IMR-90 (cell line): ENCODE data around the gene GRAMD2A. TPM values are rescaled to one million over a fixed set of nuclear protein-coding genes. Genes with fewer than 3 reads are reported as not detected.

Source experiments
- ATAC-seq: fragments of 200-7000 bp; cut with Tn5 transposase; 2 replicates; pipeline ENCODE4 v1.9.1; 2020; ENCODE audit warnings: low read depth, mild to moderate bottlenecking, moderate library complexity
- BruUV-seq: library from RNA; stranded (reverse); fragments of 400-500 nt; replicated peaks from 2 replicates; lab custom pipeline; 2021; lab: Mats Ljungman, UMichigan
- CTCF ChIA-PET: fragments of 300-600 bp; formaldehyde crosslinking; extraction: SDS; loops from one replicate; lab custom pipeline; 2021; ENCODE audit warnings: antibody characterized with exemption; lab: Yijun Ruan, JAX
- POLR2A ChIA-PET: fragments of 300-600 bp; sonication (Branson Sonifier 250); formaldehyde crosslinking; loops from one replicate; lab custom pipeline; 2022; ENCODE audit warnings: antibody characterized with exemption; ENCODE audit not compliant: unreplicated experiment; lab: Charles Lee
- DNase-seq: peaks from one replicate; pipeline ENCODE4 v3.0.0; 2013
- H2AFZ ChIP-seq: replicated peaks from 2 replicates; pipeline ENCODE3; 2013; ENCODE audit warnings: low read length, mild to moderate bottlenecking; ENCODE audit not compliant: poor library complexity
- H2AK5ac ChIP-seq: 2 replicates; pipeline ENCODE4 v1.6.1; 2013; ENCODE audit warnings: low read depth, low read length, inconsistent platforms
- H2AK9ac ChIP-seq: replicated peaks from 2 replicates; pipeline ENCODE3; 2013; ENCODE audit warnings: mild to moderate bottlenecking, low read depth, low read length, moderate library complexity; ENCODE audit not compliant: poor library complexity
- H2BK120ac ChIP-seq: 2 replicates; pipeline ENCODE4 v1.6.1; 2013; ENCODE audit warnings: low read depth, low read length, inconsistent platforms
- H2BK15ac ChIP-seq: 3 replicates; pipeline ENCODE4 v1.6.1; 2013; ENCODE audit warnings: low read depth, low read length, inconsistent platforms
- H2BK20ac ChIP-seq: 2 replicates; pipeline ENCODE4 v1.6.1; 2013; ENCODE audit warnings: low read depth, mild to moderate bottlenecking, inconsistent platforms, low read length, moderate library complexity
- H2BK5ac ChIP-seq: 2 replicates; pipeline ENCODE4 v1.6.1; 2013; ENCODE audit warnings: mild to moderate bottlenecking, low read depth, low read length, inconsistent platforms; ENCODE audit not compliant: poor library complexity, severe bottlenecking
- H3K14ac ChIP-seq: replicated peaks from 2 replicates; pipeline ENCODE4 v1.6.1; 2013; ENCODE audit warnings: low read depth, low read length, inconsistent platforms
- H3K18ac ChIP-seq: 2 replicates; pipeline ENCODE4 v1.6.1; 2013; ENCODE audit warnings: low read depth, low read length, control low read depth
- H3K23ac ChIP-seq: 2 replicates; pipeline ENCODE4 v1.6.1; 2013; ENCODE audit warnings: low read depth, low read length, inconsistent platforms
- H3K27ac ChIP-seq: 2 replicates; pipeline ENCODE4 v1.5.1; 2013; ENCODE audit warnings: mild to moderate bottlenecking, control low read depth, low read length; ENCODE audit not compliant: insufficient read depth
- H3K27me3 ChIP-seq: 2 replicates; pipeline ENCODE4 v1.6.1; 2013; ENCODE audit warnings: low read length; ENCODE audit not compliant: control insufficient read depth, insufficient read depth
- H3K36me3 ChIP-seq: 2 replicates; pipeline ENCODE4 v1.6.1; 2013; ENCODE audit warnings: low read length, mixed read lengths; ENCODE audit not compliant: control insufficient read depth, insufficient read depth
- H3K4ac ChIP-seq: 2 replicates; pipeline ENCODE4 v1.6.1; 2013; ENCODE audit warnings: low read depth, low read length, inconsistent platforms
- H3K4me1 ChIP-seq: 2 replicates; pipeline ENCODE4 v1.6.1; 2013; ENCODE audit warnings: low read length, mixed read lengths; ENCODE audit not compliant: control insufficient read depth, insufficient read depth
- H3K4me2 ChIP-seq: 2 replicates; pipeline ENCODE4 v1.6.1; 2013; ENCODE audit warnings: low read depth, mild to moderate bottlenecking, control low read depth, low read length, moderate library complexity
- H3K4me3 ChIP-seq: 2 replicates; pipeline ENCODE4 v1.5.1; 2013; ENCODE audit warnings: low read depth, mild to moderate bottlenecking, control low read depth, low read length, moderate library complexity; ENCODE audit not compliant: insufficient read depth
- H3K56ac ChIP-seq: 2 replicates; pipeline ENCODE4 v1.6.1; 2013; ENCODE audit warnings: low read length, inconsistent platforms; ENCODE audit not compliant: insufficient read depth; ENCODE audit errors: extremely low read depth
- H3K79me1 ChIP-seq, 2 experiments: 2 replicates each; pipeline ENCODE4 v1.6.1; 2013; ENCODE audit warnings: low read length in 2 of 2, inconsistent platforms in 1 of 2, low read depth in 1 of 2
- H3K9ac ChIP-seq: 2 replicates; pipeline ENCODE4 v1.6.1; 2013; ENCODE audit warnings: low read depth, low read length, control low read depth
- H3K9me1 ChIP-seq: 2 replicates; pipeline ENCODE4 v1.6.1; 2013; ENCODE audit warnings: low read length, inconsistent platforms; ENCODE audit not compliant: insufficient read depth
- H3K9me3 ChIP-seq: 2 replicates; pipeline ENCODE4 v1.6.1; 2013; ENCODE audit warnings: low read length; ENCODE audit not compliant: control insufficient read depth, insufficient read depth
- H4K20me1 ChIP-seq: 2 replicates; pipeline ENCODE4 v1.6.1; 2013; ENCODE audit warnings: low read length, inconsistent platforms; ENCODE audit not compliant: insufficient read depth
- H4K5ac ChIP-seq: 2 replicates; pipeline ENCODE4 v1.6.1; 2013; ENCODE audit warnings: mild to moderate bottlenecking, low read depth, low read length, control low read depth
- H4K8ac ChIP-seq, 2 experiments: 2 replicates each; pipeline ENCODE4 v1.6.1; 2013; ENCODE audit warnings: low read depth in 2 of 2, low read length in 2 of 2, control low read depth in 1 of 2, inconsistent platforms in 1 of 2
- H4K91ac ChIP-seq: 2 replicates; pipeline ENCODE4 v1.6.1; 2013; ENCODE audit warnings: low read depth, low read length, inconsistent platforms; ENCODE audit not compliant: insufficient read depth
- CEBPB ChIP-seq: IDR thresholded peaks from 2 replicates; pipeline ENCODE4 v1.6.1; 2012; ENCODE audit warnings: low read depth, low read length, improper control_type of control experiment
- FOS ChIP-seq: fragments of 150-350 bp; IDR thresholded peaks from 2 replicates; pipeline ENCODE4 v1.6.1; 2016; ENCODE audit warnings: low read depth, low read length
- MAFK ChIP-seq: IDR thresholded peaks from 2 replicates; pipeline ENCODE4 v1.6.1; 2012; ENCODE audit warnings: low read depth, low read length, improper control_type of control experiment
- MXI1 ChIP-seq: IDR thresholded peaks from 2 replicates; pipeline ENCODE4 v1.6.1; 2012; ENCODE audit warnings: low read depth, mild to moderate bottlenecking, low read length, moderate library complexity, borderline replicate concordance
- RFX5 ChIP-seq: IDR thresholded peaks from 2 replicates; pipeline ENCODE4 v1.8.0; 2012; ENCODE audit warnings: low read depth, mild to moderate bottlenecking, low read length, moderate library complexity
- WGBS, 2 experiments: methylation state at CpG; one replicate each; pipeline versions ENCODE4 v1.1.5 to v1.1.7; 2013; ENCODE audit warnings: missing lambda C conversion rate in 2 of 2; ENCODE audit not compliant: insufficient read length in 1 of 2; ENCODE audit errors: extremely low coverage in 2 of 2; 5-methylcytosine and 5-hydroxymethylcytosine counted together
- dilution Hi-C: fragments of 300-500 bp; cut with HindIII; formaldehyde crosslinking; loops from one replicate; pipeline ENCODE4 v1.14.3; 2018; ENCODE audit warnings: low sequenced_read_pairs; ENCODE audit not compliant: unreplicated experiment
- in situ Hi-C: fragments of 300-500 bp; cut with MboI; formaldehyde crosslinking; loops from 3 replicates; pipeline ENCODE4 v1.14.3; 2019; ENCODE audit warnings: low sequenced_read_pairs, inconsistent platforms, mixed read lengths
- intact Hi-C: fragments of 100-400 bp; cut with micrococcal nuclease; formaldehyde crosslinking; loops from 2 replicates; pipeline ENCODE4 v1.10.0; 2022
- polyA plus RNA-seq, 3 experiments: library from polyadenylated mRNA; depleted of rRNA; stranded (reverse); fragments of >200 nt; gene quantifications; 2 replicates each; pipeline ENCODE4 v1.2.3, GENCODE V29; 2012; ENCODE audit warnings: low replicate concordance in 1 of 3
- total RNA-seq: library from RNA; depleted of rRNA; stranded (reverse); fragments of >200 nt; gene quantifications from 2 replicates; pipeline ENCODE4 v1.2.3, GENCODE V29; 2012

GRAMD2A gene
- total and polyA plus RNA-seq, 2 of the 4 experiments (the other 2 are of a cell fraction) = 0.14 to 0.18 TPM

DNA sequence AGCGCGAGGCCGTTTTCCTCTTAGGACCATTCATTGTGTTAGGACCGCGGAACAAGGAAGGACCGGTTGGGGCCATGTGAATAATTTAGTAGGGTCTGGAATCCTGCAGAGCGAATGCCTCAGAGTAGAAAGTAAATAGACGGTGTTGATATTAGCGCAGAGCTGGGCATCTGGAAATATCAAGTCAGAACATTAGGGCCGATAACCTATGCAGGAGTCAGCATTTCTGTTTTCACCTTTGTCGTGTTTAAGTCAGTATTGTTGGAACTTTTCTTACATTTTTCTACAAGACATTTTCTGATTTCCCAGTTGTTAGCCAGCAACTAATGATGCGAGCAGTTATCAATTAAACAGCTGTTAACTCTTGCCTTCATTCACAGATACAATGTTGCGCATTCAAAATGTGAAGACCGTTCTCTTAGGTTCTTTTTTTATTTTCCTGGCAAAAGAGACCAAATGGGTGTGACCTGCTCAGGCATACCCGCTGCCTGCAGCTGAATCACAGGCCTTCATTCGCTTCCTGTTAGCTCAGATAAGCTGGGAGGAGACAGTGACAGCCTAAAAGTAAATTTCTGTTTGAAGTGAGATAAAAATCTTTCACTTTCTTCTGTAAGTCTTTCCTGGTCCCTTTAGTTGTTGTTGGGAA is 34.4 kb upstream of the GRAMD2A start:
- CTCF ChIA-PET = no interaction called here
- H2AFZ ChIP-seq = peak overlapping the region; percentile 82
- in situ Hi-C loops = no loop called here

More for the DNA sequence above, 34.4 kb upstream of the GRAMD2A start:
- WGBS, 2 experiments = 24% methylated on average over 2 of the region's 16 CpGs; no CpG with 5 or more reads in 1 of the 2 experiments
- H2BK20ac ChIP-seq = peak overlapping the region; percentile 47; the same call in 1 of the 2 replicates
- H3K4me2 ChIP-seq = peak overlapping the region; percentile 96
- H3K56ac ChIP-seq = peak overlapping the region; percentile 73
- peak overlapping the region; percentile 79 for H3K14ac ChIP-seq
- peak overlapping the region; percentile 81 for H2AK5ac ChIP-seq
- ATAC-seq (peak; percentile 7), DNase-seq (peak; percentile 82)
- H3K27me3 ChIP-seq = no peaks in the 10 kb centered on the region
- H3K4me3 ChIP-seq = peak overlapping the region; percentile 96
- H3K79me1 ChIP-seq = peaks cover 18 to 46% of the 10 kb centered on the region in 2 experiments; a peak in 3 of 4 replicates
- peak overlapping the region; percentile 70 for H4K5ac ChIP-seq
- H3K23ac ChIP-seq = peak overlapping the region; percentile 75
- POLR2A ChIA-PET = interaction anchor here (0.6 kb wide), 1 partner anchor 14 kb away, joined by 7 read pairs; no protein-coding TSS in a partner anchor
- H3K9me1 ChIP-seq = peaks cover 14% of the 10 kb centered on the region
- H4K91ac ChIP-seq = peak overlapping the region; percentile 77
- H3K18ac ChIP-seq = peak overlapping the region; percentile 71
- H3K9ac ChIP-seq = peak overlapping the region; percentile 90
- peak overlapping the region; percentile 80 for H3K4ac ChIP-seq
- peak; percentile 42; the same call in 1 of the 2 replicates for TF ChIP-seq RFX5
- TF ChIP-seq MAFK = peak; percentile 33; the same call in 1 of the 2 replicates
- no peak for TF ChIP-seq CEBPB
- TF ChIP-seq FOS = no peak
- peak; percentile 45; the same call in 1 of the 2 replicates for TF ChIP-seq MXI1
- dilution Hi-C loops (no loop called here), intact Hi-C loops (loop anchor here (2.0 kb wide), 1 partner anchor 33 kb away; no protein-coding TSS in a partner anchor)
- peak overlapping the region; percentile 26 to 83 for H4K8ac ChIP-seq
- H2BK120ac ChIP-seq = peak overlapping the region; percentile 78
- H2AK9ac ChIP-seq = peak overlapping the region; percentile 99
- peak overlapping the region; percentile 70; the same call in 2 of the 3 replicates for H2BK15ac ChIP-seq
- peaks cover 17% of the 10 kb centered on the region for H3K4me1 ChIP-seq
- no TSS peak for BruUV-seq
- peak overlapping the region; percentile 85 for H2BK5ac ChIP-seq
- H3K9me3 ChIP-seq = no peaks in the 10 kb centered on the region
- H3K27ac ChIP-seq = peak overlapping the region; percentile 90
- peaks cover 2% of the 10 kb centered on the region; the same call in 1 of the 2 replicates for H3K36me3 ChIP-seq
- H4K20me1 ChIP-seq = peaks cover 25% of the 10 kb centered on the region
